Epithelial cell of esophagus (primary cell): ENCODE results near the gene PDLIM5.

Experiments
- DNase-seq: peaks from one replicate; pipeline ENCODE4 v3.0.0; 2010; ENCODE audit warnings: low read depth
- H3K4me3 ChIP-seq: 2 replicates; pipeline ENCODE4 v1.5.1; 2011; ENCODE audit warnings: mild to moderate bottlenecking, low read length, control low read depth
- TF ChIP-seq, protein P1 (sequence below): IDR thresholded peaks from 2 replicates; pipeline ENCODE4 v1.5.1; 2011; ENCODE audit warnings: low read depth, mild to moderate bottlenecking, low read length, control low read depth, inconsistent platforms; ENCODE audit not compliant: insufficient read depth; ENCODE audit errors: missing control alignments

The PDLIM5 gene

GRCh38 chr4:94489098-94489497 lies 37.4 kb downstream of the PDLIM5 start:
- no peak overlapping the region for H3K4me3 ChIP-seq
- DNase-seq: peak; percentile 63
- TF ChIP-seq, protein P1, sequence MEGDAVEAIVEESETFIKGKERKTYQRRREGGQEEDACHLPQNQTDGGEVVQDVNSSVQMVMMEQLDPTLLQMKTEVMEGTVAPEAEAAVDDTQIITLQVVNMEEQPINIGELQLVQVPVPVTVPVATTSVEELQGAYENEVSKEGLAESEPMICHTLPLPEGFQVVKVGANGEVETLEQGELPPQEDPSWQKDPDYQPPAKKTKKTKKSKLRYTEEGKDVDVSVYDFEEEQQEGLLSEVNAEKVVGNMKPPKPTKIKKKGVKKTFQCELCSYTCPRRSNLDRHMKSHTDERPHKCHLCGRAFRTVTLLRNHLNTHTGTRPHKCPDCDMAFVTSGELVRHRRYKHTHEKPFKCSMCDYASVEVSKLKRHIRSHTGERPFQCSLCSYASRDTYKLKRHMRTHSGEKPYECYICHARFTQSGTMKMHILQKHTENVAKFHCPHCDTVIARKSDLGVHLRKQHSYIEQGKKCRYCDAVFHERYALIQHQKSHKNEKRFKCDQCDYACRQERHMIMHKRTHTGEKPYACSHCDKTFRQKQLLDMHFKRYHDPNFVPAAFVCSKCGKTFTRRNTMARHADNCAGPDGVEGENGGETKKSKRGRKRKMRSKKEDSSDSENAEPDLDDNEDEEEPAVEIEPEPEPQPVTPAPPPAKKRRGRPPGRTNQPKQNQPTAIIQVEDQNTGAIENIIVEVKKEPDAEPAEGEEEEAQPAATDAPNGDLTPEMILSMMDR: no peak

GRCh38 chr4:94490437-94490836 lies 38.7 kb downstream of the PDLIM5 start:
- no peak for DNase-seq
- H3K4me3 ChIP-seq: no peak overlapping the region
- TF ChIP-seq, protein P1: no peak

GRCh38 chr4:94491322-94491721 lies 39.6 kb downstream of the PDLIM5 start:
- no peak overlapping the region for H3K4me3 ChIP-seq
- TF ChIP-seq, protein P1: no peak
- DNase-seq: no peak

- no peak for DNase-seq
- TF ChIP-seq, protein P1: no peak
- H3K4me3 ChIP-seq: no peak overlapping the region
Measured at GRCh38 chr4:94495408-94495807, 43.7 kb downstream of the PDLIM5 start.

- DNase-seq: peak; percentile 42
- no peak overlapping the region for H3K4me3 ChIP-seq
- TF ChIP-seq, protein P1: no peak
Measured at GRCh38 chr4:94497690-94498089, 45.9 kb downstream of the PDLIM5 start.

GRCh38 chr4:94498502-94498901 lies 46.8 kb downstream of the PDLIM5 start:
- H3K4me3 ChIP-seq: no peak overlapping the region
- TF ChIP-seq, protein P1: no peak
- no peak for DNase-seq

DNA sequence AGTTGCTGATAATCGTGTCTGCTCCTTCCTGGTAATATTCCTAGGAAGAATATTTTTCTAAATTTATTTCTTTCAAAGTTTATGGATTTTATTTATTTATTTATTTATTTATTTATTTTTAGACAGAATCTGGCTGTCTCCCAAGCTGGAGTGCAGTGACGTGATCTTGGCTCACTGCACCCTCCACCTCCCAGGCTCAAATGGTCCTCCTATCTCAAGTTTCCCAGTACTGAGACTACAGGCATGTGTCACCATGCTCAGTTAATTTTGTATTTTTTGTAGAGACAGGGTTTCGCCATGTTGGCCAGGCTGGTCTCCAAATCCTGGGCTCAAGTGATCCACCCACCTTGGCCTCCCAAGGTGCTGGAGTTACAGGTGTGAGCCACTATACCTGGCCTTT lies 48.9 kb downstream of the PDLIM5 start:
- no peak overlapping the region for H3K4me3 ChIP-seq
- no peak for DNase-seq
- TF ChIP-seq, protein P1: no peak
